Progenitor cell of endocrine pancreas (in vitro differentiated cells): ENCODE measurements around the gene CDC42EP3. TPM values are rescaled to one million over a fixed set of nuclear protein-coding genes. Genes with fewer than 3 reads are reported as not detected.

Experiments
- DNase-seq: peaks from one replicate; pipeline ENCODE4 v3.0.0; 2021; ENCODE audit warnings: low spot score; ENCODE audit not compliant: unreplicated experiment
- H3K27ac Mint-ChIP-seq: 2 replicates; pipeline ENCODE4 v1.8.0; 2021; ENCODE audit warnings: mild to moderate bottlenecking, moderate library complexity, mixed read lengths
- H3K27me3 Mint-ChIP-seq: 2 replicates; pipeline ENCODE4 v1.8.0; 2021; ENCODE audit warnings: mixed read lengths
- H3K36me3 Mint-ChIP-seq: 2 replicates; pipeline ENCODE4 v1.8.0; 2022; ENCODE audit warnings: mixed read lengths; ENCODE audit not compliant: insufficient read depth
- H3K4me1 Mint-ChIP-seq: 2 replicates; pipeline ENCODE4 v1.8.0; 2021; ENCODE audit warnings: low read depth, mixed read lengths
- H3K4me3 Mint-ChIP-seq: 2 replicates; pipeline ENCODE4 v1.8.0; 2021; ENCODE audit warnings: low read depth, mild to moderate bottlenecking, moderate library complexity, mixed read lengths
- H3K9me3 Mint-ChIP-seq: 2 replicates; pipeline ENCODE4 v1.8.0; 2021; ENCODE audit warnings: low read depth, mixed read lengths
- CTCF ChIP-seq: fragments of 200-600 bp; sonication (generic); IDR thresholded peaks from one replicate; pipeline ENCODE4 v1.5.0; 2021; ENCODE audit warnings: antibody characterized with exemption, mild to moderate bottlenecking; ENCODE audit not compliant: unreplicated experiment
- total RNA-seq: library from RNA; stranded (reverse); gene quantifications from 2 replicates; pipeline ENCODE4 v1.2.1, GENCODE V29; 2021

Gene CDC42EP3
- total RNA-seq, 1 donor from 2014 or later: 43.1 TPM

GRCh38 chr2:37617119-37617892, 54.1 kb downstream of the CDC42EP3 start:
- Mint-ChIP-seq H3K9me3 (no peaks in the 10 kb centered on the region), H3K36me3 (no peaks in the 10 kb centered on the region), H3K27ac (peak overlapping the region; percentile 84), H3K27me3 (no peaks in the 10 kb centered on the region), H3K4me3 (no peak overlapping the region), H3K4me1 (peaks cover 17% of the 10 kb centered on the region)
- no peak for DNase-seq
- TF ChIP-seq CTCF: no peak

DNA sequence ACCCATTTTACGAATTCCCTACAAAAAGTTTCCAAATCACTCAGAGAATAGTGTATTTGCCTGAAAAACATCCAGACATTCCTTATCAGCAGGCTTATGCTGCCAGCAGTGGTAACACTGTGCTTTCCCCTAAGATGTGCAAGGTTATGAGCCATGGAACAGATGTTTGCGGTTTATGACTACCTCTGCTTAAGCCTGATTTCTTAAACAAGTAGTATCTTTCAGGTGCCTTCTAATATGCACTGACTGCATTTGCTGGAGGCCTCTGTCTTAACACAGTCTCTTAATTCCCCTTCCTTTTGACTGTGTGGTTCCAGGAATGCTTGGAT, 54.8 kb downstream of the CDC42EP3 start:
- Mint-ChIP-seq H3K36me3 (no peaks in the 10 kb centered on the region), H3K9me3 (no peaks in the 10 kb centered on the region), H3K4me1 (peaks cover 17% of the 10 kb centered on the region), H3K4me3 (no peak overlapping the region), H3K27ac (no peak overlapping the region), H3K27me3 (no peaks in the 10 kb centered on the region)
- no peak for TF ChIP-seq CTCF
- DNase-seq: no peak

DNA sequence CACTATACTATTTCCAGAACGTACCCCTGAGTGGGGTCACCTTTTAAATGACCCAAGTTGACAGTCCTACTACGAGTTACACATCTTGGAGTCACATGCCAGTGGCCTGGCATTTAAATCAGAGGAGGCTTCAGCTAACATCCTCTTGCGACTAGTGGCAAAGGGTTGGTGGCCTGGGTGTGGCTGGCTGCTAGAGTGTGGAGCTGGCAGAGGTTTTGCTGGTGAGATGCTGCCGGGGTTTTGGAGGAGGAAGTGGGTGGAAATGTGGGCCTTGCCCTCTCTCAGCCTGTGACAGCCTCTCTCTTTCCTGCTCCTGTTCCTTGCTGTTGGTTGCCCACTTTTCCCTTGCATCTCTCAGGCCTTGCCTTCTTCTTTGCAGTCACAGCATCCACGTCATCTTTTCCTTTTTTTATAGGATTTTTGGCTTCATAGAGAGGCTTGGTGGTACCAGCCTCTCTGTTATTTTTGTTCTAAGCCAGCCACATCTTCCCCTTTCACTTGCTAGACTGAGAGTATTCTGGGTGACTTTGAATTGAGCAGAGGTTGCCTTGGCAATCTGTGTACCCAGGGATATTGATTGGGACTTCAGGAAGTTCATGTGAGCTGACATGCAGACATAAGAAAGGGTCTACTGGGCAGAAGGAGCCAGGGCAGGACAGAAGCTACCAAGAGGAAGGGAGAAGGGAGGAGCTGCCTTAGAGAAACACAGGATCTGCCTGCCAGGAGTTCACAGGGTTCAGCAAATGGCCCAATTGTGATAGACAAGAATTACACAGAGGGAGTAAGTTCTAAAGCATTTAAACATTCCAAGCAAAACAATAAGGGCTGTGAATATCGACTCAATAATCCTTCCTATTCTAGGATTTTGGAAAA, 55.4 kb downstream of the CDC42EP3 start:
- Mint-ChIP-seq H3K27ac (no peak overlapping the region), H3K27me3 (no peaks in the 10 kb centered on the region), H3K4me1 (peaks cover 17% of the 10 kb centered on the region), H3K9me3 (no peaks in the 10 kb centered on the region), H3K4me3 (no peak overlapping the region), H3K36me3 (no peaks in the 10 kb centered on the region)
- DNase-seq: no peak
- no peak for TF ChIP-seq CTCF

DNA sequence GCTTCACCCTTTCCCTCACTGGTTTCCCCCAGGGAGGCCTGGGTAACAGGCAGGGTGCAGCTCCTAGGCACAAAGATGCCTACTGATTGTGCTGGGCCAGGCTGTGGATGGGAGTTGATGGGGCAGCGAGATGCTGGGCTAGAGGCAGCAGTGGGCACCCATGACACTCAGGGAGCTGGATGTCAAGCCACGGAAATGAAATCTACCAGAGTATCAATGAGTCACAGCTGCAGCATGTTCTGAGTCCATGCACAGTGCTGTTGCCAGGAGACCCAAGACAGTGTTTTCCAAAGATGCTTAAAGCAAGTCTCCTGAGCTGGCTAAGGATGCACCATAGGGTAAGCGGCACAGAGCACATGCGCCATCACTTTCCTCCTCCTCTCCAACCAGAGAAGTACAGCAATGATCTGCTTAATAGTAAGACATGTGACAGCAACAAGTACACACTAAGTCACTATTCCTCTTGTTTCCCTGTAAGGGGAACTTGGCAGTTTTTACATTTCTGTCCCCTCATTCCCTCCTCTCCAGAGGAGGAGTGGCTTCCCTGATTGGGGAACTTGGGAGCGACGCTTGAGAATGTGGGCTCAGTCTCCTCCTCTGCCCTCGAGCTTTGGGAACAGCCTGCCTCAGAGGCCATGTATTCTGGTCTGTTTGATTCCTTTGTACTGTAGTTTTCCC, 57.2 kb downstream of the CDC42EP3 start:
- no peak overlapping the region for H3K4me3 Mint-ChIP-seq
- H3K36me3 Mint-ChIP-seq: no peaks in the 10 kb centered on the region
- no peaks in the 10 kb centered on the region for H3K9me3 Mint-ChIP-seq
- no peaks in the 10 kb centered on the region for H3K27me3 Mint-ChIP-seq
- H3K4me1 Mint-ChIP-seq: peaks cover 17% of the 10 kb centered on the region
- no peak for DNase-seq
- TF ChIP-seq CTCF: no peak
- H3K27ac Mint-ChIP-seq: no peak overlapping the region

DNA sequence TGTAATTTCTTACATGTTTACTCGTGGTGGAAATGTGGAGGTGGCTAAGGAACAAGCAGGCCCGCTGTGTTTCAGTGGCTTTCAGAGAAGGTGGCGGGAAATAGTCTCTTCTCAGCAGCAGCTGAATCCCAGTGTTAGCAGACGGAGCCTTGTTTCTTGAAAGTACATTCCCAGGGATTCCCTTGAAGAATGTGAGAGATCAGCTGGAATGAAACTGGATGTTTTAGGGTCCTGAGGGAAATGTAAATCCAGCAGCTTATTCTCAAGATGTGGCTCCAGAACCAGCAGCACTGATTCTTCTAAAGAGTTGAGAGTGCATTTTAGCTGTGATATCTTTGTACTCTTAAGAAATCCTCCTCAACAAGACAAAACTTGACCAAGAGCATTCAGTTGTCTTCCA, 59.1 kb downstream of the CDC42EP3 start:
- H3K9me3 Mint-ChIP-seq: peaks cover 6% of the 10 kb centered on the region
- TF ChIP-seq CTCF: no peak
- H3K36me3 Mint-ChIP-seq: no peaks in the 10 kb centered on the region
- H3K4me1 Mint-ChIP-seq: peaks cover 11% of the 10 kb centered on the region
- DNase-seq: no peak
- no peak overlapping the region for H3K27ac Mint-ChIP-seq
- no peaks in the 10 kb centered on the region for H3K27me3 Mint-ChIP-seq
- H3K4me3 Mint-ChIP-seq: no peak overlapping the region
